Stimulated activated CD8-positive, alpha-beta memory T cell treated with anti-CD3 and anti-CD28 coated beads, Interleukin-2, amount 100 ng/mL, for 1 hour (primary cell): Measurements from ENCODE around the gene CD4.

Experiments used
- DNase-seq, 2 donors: peaks; one replicate each; pipeline ENCODE4 v3.0.0-alpha.2; 2020; ENCODE audit warnings: low read depth in 2 of 2

The CD4 gene

DNA sequence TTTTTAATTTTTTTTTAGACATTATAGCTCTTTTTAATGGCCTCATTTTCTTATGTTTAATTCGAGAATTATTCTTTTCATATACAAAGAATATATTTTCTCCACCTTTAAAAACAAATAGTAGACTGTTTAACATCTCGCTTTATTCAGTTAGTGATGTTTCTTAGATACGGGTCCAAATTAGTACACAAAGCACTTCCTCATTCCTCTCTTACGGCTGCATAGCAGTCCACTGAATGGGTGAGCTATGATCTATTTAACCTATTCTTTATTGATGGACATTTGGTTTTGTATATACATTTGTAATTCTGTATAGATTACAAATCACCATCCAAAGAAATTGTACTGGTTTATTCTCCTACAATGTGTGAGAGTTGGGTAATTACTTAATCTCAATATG is 24.0 kb downstream of the CD4 start:
- DNase-seq, result no peak

DNA sequence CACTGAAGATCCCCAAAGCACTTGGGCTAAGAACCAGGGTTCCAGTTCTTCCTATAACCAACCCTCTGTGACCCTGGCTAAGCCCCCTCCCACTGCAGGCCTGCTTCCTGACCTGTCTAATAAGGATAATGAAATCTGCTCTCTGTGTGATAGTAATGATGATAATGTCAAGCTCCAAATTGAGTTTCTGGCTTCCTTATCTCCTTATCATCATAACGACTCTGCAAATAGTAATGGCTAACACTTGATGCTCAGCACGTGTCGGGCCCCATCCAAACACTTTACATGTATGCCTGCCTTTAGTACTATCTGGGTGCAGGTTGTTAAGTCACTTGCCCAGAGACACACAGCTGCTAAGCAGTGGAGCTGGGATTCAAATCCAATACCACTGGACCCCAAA is 27.3 kb downstream of the CD4 start:
- DNase-seq, result no peak

DNA sequence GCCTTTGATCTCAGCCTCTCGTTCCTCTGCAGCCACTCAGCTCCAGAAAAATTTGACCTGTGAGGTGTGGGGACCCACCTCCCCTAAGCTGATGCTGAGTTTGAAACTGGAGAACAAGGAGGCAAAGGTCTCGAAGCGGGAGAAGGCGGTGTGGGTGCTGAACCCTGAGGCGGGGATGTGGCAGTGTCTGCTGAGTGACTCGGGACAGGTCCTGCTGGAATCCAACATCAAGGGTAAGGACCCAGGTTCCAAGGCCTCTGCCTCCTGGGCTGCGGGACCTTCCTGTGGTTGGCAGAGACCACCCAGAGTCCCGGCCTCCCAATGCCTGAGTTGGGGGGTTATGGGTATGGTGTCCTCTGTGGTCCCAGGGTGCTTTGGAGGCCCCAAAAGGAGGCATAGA is 27.8 kb downstream of the CD4 start:
- no peak for DNase-seq

DNA sequence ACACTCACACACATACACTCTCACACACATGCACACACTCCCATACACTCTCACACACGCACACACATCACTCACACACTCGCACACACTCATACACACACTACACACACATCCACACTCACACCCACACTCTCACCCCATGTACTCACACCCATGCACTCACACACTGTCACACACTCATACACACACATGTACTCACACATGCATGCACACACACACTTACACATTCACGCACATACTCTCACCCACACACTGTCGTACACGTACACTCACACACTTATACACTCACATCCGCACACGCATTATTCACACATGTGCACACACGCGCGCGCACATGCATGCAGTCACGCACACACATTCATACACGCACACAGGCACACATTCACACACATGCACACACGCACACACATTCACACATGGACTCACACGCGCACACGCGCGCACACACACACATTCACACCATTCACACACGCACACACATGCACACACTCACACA is 28.4 kb downstream of the CD4 start:
- no peak for DNase-seq

DNA sequence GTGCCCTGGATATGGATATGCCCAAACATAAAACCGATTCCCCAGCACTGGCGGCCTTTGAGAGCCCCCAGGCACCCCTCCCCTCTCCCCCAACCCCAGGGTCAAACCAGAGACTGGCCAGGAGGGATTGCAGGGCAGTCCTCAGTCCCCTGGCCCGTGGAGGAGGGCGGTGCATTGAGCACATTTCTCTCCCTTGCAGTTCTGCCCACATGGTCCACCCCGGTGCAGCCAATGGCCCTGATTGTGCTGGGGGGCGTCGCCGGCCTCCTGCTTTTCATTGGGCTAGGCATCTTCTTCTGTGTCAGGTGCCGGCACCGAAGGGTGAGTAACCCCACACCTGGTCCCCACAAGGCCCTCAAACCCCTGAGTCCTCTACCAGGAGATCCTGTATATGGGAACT is 28.9 kb downstream of the CD4 start:
- DNase-seq, result no peak

DNA sequence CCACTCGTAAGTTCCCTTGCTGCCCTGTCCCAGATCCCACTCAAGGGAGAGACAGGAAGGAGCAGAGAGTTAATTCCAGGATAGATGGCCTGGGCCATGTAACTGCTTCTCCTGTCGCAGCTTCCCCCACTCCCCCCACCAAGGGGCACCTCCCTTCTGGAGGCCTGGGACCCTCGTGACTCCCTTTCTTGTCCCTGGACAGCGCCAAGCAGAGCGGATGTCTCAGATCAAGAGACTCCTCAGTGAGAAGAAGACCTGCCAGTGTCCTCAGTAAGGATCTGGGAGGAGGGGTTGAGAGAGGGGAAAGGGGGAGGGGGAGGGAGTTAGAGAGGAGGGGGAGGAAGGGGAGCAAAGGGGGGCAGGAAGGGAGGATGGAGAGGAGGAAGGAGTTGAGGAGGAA is 29.3 kb downstream of the CD4 start:
- DNase-seq, result no peak

DNA sequence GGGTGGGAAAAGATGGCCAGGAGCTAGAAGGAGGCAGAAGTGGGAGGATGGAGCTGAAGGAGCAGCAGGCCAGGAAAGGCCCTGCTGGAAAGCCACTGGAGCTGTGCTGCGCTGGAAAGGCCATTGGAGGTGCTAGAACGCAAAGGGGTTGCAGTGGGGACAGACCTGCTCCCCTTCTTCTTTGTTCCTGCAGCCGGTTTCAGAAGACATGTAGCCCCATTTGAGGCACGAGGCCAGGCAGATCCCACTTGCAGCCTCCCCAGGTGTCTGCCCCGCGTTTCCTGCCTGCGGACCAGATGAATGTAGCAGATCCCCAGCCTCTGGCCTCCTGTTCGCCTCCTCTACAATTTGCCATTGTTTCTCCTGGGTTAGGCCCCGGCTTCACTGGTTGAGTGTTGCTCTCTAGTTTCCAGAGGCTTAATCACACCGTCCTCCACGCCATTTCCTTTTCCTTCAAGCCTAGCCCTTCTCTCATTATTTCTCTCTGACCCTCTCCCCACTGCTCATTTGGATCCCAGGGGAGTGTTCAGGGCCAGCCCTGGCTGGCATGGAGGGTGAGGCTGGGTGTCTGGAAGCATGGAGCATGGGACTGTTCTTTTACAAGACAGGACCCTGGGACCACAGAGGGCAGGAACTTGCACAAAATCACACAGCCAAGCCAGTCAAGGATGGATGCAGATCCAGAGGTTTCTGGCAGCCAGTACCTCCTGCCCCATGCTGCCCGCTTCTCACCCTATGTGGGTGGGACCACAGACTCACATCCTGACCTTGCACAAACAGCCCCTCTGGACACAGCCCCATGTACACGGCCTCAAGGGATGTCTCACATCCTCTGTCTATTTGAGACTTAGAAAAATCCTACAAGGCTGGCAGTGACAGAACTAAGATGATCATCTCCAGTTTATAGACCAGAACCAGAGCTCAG is 30.0 kb downstream of the CD4 start:
- no peak for DNase-seq

DNA sequence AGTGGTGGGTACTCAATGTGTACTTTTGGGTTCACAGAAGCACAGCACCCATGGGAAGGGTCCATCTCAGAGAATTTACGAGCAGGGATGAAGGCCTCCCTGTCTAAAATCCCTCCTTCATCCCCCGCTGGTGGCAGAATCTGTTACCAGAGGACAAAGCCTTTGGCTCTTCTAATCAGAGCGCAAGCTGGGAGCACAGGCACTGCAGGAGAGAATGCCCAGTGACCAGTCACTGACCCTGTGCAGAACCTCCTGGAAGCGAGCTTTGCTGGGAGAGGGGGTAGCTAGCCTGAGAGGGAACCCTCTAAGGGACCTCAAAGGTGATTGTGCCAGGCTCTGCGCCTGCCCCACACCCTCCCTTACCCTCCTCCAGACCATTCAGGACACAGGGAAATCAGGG is 30.8 kb downstream of the CD4 start:
- no peak for DNase-seq

DNA sequence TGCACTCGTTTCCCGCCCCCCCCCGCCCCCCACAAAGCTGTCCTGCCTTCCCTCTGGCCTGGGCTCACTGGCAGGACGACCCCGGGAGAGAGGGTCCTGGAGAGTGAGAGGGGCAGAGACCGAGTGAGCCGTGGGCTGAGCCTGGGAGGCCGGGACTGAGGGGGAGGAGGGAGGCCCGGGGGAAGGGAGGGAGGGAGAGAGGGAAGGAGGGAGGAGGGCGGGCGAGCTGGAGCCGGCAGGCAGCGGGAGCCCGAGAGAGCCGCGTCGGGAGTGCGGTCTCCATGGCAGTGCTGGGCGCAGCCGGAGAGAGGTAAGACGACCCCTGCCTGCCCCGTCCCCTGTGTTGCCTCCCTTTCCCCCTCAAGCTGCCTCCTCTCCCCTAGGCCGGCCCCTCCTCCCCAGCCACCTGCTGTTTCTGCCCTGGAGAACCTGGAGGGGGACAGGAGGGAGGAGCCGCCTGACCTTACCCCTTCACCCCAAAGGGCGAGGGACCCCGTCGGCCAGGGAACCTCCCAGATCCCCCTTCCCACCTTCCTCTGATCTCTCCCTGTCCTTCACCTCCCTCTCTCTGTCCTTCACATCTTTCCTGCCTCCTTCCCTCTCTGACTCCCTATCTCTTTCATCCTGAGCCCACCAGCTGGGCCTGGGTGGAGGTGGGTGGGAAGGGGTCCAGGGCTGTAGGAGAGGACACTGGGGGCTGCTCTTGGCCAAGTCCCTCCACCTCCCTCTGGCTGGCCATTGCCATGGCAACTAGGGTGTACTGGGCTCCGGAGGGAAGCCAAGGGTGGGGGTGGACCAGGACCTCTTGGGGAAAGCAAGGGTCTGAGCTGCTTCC is 32.5 kb downstream of the CD4 start, which contains the start of gene GPR162:
Gene GPR162, plus strand, starts transcription at position 231 of the 835 bp plus-strand sequence. CDS start 2,078 bp downstream, outside the sequence.
- DNase-seq, result no peak

DNA sequence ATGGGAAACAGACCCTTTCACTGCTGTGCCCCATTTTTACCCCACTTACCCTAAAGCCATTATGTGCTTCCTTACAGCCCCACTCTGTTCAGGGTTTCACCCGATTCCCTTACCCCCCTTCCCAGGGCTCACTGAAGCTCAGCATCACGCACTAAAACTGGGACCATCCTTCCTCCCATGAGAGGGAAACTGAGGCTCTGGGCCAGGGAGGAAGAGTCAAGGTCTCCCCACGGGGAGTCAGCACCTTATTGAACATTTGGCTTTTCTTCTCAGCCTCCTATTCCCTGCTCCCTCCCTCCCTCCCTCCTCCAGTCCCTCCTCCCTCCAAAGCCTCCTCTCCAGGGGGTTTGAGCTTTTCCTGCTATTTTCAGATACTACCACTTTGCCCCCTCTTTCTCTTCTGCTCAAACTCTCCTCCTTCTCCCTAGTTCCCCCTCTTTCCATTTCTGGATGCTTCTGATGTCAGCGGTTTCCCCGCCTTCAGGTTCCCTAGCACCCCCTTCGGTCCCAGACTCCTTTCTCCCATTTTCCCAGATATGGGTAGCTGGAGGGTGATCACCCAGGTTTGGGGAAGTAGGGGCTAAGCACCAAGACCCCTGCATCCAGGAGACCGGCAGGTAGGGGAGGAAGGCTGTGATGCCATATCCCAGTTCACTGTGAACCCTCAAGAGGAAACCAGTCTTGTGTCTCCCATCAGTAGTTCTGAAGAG is 33.3 kb downstream of the CD4 start:
- DNase-seq, result no peak

DNA sequence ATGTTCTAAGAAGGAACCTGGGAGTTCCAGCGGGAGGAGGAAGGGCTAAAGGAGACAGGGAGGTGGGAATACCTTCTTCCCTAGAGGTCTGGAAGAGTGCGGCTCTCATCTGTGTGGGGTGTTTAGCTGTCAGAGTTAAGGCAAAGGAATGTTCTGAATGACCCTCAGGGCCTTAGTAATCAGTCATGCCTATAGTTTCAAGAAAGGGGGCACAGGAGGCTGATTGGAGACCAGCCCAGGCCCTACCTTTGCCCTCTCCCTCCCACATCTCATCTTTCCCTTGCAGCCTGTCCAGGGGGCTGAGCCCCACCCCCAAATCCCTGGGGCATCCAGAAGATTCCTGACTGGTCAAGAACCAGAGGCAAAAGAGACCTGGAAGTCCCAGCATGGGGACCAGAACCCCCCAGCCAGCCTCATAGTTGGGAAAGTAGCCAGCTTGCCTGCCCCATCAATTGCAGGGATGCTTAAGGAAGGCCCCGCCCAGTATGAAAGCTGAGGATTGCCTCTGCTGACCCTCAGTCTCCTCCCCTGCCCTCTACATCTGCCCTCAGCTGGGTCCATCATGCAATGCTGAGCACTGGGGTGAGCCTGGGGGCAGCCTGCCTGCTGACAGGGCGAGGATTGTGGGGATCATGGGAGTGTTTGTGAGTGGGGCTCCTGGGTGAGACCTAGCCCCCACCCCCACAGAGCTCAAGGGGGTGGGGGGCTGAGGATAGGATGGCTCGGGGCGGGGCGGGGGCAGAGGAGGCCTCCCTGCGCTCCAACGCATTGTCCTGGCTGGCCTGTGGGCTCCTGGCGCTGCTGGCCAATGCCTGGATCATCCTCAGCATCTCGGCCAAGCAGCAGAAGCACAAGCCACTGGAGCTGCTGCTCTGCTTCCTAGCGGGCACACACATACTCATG is 34.1 kb downstream of the CD4 start:
- DNase-seq, result no peak

DNA sequence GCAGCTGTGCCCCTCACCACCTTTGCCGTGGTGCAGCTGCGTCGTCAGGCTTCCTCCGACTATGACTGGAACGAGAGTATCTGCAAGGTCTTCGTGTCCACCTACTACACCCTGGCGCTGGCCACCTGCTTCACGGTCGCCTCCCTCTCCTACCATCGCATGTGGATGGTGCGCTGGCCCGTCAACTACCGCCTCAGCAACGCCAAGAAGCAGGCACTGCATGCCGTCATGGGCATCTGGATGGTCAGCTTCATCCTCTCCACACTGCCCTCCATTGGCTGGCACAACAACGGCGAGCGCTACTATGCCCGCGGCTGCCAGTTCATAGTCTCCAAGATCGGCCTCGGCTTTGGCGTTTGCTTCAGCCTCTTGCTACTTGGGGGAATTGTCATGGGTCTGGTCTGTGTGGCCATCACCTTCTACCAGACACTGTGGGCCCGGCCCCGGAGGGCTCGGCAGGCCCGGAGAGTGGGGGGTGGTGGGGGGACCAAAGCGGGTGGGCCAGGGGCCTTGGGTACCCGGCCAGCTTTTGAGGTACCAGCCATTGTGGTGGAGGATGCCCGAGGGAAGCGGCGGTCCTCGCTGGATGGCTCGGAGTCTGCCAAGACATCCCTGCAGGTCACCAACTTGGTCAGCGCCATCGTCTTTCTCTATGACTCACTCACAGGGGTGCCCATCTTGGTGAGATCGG is 34.9 kb downstream of the CD4 start:
- DNase-seq, result no peak

DNA sequence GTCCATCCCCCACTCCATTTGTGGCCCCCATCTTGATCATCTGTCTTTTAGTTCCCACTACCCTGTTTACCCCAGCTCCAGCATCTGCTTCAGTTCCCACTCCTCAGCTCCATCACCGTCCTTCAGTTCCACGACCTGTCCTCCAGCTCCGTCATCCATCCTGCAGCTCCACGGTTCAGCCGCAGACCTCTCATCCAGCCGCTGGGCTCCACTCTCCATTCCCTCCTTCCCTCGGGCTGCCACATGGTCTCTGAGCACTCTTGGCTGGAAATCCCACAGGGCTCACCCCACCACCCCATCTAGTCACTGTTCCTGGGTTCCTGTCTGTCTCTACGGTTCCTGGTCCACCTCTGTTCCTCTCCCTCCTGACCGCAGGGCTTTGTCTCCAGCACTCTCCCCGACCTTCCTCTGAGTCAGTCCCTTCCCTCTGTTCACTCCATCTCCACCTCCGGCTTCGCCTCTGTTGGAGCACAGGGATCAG is 35.6 kb downstream of the CD4 start:
- DNase-seq, result no peak

DNA sequence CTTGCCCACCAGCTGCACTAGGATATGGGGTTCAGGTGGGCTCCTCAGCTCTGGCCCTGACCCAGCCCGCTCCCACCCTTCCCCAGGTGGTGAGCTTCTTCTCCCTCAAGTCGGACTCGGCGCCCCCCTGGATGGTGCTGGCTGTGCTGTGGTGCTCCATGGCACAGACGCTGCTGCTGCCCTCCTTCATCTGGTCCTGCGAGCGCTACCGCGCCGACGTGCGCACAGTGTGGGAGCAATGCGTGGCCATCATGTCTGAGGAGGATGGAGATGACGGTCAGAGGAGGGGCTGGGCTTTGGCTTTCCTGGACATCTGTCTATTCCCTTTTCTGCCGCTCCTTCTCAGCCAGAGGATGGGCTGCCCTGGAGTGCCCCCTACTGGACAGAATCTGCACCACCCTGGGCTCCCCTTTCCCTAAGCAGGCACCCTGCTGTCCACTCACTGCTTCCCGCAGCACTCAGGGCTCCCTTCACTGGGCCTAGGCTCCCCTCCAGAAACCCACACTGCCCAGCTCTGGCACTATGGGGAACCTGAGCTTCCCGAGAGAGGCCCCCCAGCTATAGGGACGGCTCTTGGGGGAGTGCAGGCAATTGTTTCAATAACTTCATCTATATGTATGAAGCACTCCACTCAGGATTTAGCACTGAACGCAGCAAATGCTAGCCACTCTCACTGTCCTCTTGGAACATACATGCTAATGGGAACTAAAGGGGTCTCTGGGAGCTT is 36.2 kb downstream of the CD4 start:
- peak; percentile 55 to 61 for DNase-seq

DNA sequence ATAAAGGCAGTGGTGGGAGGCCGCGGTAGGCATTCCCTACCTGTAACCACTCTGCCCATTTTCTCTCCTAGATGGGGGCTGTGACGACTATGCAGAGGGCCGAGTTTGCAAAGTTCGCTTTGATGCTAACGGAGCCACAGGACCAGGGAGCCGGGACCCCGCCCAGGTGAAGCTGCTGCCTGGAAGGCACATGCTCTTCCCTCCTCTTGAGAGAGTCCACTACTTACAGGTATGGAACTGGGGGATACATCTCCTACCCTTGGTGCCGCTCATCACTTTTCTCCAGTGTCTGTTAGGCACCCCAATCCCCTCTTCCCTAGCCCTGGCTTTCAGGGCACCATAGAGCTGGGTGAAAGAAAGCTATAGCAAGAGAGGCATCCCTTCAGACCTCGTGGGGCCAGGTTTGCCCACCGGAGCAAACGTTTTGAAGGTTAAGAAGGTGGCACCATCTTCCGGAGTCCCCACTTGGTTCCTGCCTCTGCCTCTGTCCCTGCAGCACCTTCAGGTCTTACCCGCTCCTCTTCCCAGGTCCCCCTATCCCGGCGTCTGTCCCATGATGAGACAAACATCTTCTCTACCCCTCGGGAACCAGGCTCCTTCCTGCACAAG is 36.9 kb downstream of the CD4 start:
- no peak for DNase-seq

DNA sequence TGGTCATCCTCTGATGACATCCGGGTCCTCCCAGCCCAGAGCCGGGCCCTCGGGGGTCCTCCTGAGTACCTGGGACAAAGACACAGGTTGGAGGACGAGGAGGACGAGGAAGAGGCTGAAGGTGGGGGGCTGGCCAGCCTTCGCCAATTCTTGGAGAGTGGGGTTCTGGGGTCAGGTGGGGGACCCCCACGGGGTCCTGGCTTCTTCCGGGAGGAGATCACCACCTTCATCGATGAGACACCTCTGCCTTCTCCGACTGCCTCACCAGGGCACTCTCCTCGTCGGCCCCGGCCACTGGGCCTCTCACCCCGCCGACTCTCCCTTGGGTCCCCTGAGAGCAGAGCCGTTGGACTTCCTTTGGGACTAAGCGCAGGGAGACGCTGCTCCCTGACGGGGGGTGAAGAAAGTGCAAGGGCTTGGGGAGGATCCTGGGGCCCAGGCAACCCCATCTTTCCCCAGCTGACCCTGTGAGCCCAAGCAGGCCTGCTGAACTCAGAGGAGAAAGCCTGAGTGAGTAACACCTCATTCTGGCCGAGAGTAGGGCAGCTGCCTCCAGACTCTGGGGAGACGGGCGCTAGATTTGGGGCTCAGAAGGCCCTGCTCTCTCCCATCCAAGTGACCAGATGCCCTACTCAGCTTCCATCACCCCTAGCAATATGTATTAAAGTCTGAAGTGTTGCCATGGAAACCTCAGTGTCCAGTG is 37.6 kb downstream of the CD4 start:
- DNase-seq, result no peak

DNA sequence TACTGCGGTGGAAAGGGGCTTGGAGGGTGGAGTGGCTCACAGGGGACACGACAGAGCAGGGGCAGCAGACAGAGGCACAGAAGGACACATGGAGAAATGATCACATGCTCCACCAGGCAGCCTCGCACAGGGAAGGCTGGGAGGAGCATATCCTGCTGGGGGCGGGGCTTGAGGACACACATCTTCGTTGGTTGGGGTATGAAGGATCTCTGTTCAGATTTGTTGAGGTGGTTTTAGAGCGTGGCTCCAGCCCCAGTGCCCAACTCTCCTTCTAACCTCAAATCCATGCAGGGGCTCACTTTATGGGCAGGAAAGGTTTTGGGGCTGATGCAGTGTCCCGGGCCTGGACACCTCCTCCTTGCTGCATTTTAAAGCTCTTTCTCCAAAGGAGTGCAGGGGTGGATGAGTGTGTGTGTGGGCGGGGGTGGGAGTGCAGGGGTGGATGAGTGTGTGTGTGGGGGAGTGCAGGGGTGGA is 38.1 kb downstream of the CD4 start:
- DNase-seq, result no peak
